AG08395 (cell line): Measurements from ENCODE around the gene SPINT2.

Experiments used
- DNase-seq: peaks from one replicate; pipeline ENCODE4 v3.0.0; 2012; ENCODE audit warnings: mixed read lengths, low spot score

SPINT2 gene

DNA sequence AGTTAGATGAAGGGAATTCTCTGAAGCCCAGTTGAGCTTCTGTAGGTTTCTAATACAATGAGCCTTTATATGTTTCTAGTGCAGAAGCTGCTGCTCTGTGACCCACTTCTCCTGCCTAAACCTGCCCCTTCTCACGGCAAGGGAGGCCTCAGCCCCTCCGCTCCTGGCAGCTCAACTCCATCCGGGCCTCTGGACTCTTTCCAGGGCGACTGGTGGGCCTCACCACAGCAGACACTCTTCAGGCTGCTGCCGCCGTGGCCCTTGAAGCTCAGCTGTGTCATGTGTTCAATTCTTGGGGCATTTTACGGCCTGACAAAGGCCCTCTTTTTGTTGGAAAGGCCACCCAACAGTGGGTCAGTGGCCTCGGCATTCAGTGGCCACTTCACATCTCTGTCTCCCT lies 29.7 kb downstream of the SPINT2 start:
- no peak for DNase-seq

DNA sequence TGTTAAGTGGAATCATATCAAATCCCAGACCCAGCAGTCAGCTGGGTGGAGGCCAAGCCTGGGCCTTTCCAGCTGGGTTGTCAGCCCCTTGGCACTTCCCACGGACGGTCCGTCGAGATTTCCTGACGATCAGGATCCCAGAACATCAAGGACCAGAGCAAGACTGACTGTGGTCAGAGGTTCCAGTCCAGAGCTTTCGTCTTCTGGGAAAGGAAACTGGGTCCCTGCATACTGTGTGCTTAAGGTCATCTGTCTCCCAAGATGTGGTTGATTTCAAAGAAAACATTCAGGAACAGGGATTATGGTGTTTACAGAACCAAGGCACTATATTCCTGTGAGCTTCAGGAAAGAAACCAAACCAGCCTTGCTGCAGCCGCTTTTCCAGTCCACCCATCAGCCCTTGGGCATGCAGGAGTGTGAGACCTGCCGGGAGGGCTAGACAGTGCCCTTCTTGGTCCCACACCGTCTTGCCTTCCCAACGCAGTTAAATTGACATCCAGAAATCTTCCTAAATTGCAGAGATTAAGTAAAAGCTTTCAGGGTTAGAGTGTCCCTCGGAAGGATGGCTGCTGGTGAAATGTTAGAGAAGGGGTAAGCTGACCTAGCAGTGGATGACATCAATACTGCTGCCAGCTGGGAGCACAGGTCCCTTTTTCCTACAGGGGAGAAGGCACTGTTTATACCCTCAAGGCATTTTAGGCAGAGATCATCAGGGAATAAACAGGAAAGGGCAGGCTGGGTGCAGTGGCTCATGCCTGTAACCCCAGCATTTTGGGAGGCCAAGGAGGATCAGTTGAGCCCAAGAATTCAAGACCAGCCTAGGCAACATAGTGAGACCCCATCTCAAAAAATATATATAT lies 34.7 kb downstream of the SPINT2 start:
- no peak for DNase-seq

DNA sequence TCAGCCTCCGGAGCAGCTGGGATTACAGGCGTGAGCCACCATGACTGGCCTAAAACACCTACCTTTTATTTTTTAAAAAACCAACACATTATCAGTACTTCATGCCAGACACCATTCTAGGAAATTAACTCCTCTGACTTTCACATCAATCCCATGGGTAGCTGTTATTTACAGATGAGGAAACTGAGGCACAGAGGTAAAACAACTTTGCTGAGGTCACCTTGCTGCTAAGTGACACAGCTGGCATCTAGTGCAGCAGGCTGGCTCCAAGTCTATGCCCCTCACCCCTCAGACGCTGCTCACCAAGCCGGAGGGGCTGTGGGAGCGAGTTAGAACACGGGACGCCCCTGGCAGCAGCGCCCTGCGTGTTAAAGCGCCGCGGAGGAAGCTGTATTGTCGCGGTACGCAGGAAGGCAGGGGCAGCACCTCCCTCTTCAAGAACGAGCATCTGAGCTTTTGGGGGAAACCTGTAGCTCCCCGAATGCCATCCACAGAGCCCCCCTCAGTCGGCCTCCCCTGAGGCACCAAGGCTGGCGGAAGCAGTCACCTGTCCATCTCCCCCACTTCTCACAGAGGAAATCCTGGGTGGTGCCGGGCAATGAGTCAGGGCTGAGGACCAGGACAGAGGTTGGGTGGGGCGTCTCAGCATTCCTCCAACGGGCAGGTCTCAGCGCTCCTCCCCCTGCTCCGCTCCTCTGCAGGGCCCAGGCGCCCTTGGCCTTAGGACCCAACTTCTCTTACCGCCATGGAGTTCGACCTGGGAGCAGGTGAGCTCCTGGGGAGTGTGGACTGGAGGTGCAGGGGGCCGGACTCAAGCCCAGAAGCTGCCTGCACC lies 39.4 kb downstream of the SPINT2 start, which contains the start of gene C19orf33:
C19orf33 (plus strand) TSS at position 735 of the 835 bp plus-strand sequence; CDS start at position 746, 11 bp downstream.
- DNase-seq: no peak

DNA sequence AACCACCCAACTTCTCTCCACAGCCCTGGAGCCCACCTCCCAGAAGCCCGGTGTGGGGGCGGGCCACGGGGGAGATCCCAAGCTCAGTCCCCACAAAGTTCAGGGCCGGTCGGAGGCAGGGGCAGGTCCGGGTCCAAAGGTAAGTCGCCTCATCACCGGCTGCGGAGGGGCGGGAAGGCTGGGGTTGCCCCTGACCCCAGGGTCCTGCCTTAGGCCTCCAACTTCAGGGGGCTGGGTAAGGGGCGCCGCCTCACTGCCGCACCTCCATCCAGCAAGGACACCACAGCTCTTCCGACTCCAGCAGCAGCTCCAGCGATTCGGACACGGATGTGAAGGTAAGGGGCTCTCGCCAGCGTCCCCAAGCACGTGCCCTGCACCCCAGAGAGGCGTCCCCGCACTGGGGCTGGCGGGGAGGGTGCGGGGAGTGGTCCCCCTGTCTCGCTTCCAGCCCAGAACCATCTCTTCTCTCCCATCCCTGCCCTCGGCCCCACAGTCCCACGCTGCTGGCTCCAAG lies 40.0 kb downstream of the SPINT2 start:
- no peak for DNase-seq

DNA sequence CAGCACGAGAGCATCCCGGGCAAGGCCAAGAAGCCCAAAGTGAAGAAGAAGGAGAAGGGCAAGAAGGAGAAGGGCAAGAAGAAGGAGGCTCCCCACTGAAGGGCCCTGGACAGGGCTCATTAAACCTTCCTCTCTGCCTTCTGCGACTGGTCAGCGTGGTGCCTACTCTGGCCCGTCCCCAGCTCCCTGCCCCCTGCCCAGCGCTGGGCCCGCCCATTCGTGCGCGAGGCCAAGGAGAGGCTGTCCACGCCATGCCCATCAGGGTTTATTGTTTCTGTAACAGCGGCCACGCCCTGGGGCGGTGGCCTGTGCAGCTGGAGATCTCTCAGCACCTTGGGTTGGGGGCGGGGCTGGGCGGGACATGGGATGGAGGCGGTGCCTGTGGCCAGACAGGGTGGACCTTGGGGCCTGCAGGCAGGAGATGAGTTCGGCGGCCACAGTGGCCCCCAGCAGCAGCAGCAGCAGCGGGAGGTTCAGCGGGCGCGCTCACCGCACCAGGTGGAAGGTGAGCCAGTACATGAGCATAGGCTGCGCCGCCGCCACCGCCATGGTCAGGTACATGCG lies 40.6 kb downstream of the SPINT2 start:
- no peak for DNase-seq

DNA sequence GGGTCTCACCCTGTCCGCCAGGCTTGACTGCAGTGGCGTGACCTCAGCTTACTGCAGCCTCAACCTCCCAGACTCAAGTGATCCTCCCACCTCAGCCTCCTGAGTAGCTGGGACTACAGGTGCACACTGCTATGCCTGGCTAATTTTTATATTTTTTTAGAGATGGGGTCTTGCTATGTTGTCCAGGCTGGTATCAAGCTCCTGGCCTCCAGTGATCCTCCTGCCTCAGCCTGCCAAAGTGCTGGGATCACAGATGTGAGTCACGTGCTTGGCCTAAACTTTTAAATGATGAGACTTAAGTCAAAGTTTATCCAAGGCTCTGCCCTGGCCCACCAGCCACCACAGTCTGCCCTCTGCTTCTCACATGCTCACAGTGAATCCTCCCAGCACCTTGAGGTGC lies 41.9 kb downstream of the SPINT2 start:
- DNase-seq: no peak

DNA sequence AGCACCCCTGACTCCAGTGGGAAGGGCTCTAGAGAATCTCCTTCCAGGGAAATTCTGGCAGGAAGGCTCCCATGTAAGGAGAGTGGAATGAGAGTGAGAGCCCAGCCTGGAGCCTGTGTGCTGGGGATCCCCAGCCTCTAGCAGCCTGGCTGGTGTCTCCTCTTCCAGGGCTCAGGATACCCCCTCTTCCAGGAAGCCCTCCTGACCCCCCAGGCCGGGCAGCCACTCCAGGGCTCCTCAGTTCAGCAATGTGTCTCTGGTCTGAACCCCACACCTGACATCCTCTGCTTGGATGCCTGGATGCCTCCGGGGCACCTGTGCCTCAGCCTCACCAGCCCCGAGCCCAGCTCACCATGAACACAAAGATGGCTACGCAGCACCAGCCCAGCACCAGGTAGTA lies 42.7 kb downstream of the SPINT2 start:
- no peak for DNase-seq

DNA sequence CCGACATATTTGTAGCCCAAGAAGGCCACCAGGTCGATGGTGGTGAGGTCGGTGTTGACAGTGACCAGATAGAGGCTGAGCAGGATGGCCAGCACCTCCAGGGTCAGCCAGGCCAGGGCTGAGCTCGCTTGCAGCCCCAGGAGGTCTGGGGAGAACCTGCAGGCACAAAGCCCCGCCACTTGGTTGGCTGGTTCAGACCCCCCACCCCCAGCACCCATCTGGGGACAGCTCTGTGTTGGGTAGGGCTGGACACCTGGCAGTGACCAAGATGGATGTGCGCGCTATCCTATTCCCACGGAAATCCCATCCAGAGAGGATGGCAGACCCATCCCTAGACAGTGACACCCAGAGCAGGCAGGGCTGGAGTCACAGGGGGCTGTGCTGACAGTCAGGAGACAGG lies 43.2 kb downstream of the SPINT2 start:
- DNase-seq: no peak

DNA sequence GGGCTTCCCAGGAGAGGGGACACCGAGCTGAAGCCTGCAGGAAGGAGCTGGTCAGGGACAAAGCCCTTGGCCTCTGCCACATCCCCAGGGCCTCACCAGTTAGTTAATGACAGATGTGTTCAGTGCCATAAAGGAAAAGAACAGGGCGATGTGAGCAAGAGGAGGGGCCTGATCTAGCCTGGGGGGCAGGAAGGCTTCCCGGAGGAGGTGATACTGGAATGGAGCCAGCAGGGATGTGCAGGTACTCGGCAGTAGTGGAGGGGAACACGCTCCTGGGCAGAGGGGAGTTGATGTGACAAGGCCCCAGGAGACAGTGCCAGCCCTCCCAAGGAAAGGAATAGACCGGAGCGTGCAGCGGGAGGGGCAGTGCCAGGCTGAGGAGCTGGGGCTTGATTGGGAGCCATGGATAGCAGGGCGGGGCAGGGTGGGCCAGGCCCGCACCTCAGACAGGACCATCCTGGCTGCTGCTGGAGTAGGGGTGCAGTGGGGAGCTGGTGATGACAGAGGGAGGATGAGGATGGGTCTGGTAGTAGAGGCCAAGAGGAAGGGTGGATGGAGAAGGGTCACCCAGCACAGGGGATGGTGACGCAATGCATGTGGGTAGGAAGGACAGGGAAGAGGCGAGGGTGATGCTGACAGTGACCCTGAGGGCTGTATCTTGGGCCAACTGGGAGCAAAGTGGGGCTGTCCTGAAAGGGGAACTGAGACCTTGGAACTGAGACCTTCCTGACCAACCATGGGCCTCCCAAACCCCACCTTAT lies 43.8 kb downstream of the SPINT2 start:
- no peak for DNase-seq

DNA sequence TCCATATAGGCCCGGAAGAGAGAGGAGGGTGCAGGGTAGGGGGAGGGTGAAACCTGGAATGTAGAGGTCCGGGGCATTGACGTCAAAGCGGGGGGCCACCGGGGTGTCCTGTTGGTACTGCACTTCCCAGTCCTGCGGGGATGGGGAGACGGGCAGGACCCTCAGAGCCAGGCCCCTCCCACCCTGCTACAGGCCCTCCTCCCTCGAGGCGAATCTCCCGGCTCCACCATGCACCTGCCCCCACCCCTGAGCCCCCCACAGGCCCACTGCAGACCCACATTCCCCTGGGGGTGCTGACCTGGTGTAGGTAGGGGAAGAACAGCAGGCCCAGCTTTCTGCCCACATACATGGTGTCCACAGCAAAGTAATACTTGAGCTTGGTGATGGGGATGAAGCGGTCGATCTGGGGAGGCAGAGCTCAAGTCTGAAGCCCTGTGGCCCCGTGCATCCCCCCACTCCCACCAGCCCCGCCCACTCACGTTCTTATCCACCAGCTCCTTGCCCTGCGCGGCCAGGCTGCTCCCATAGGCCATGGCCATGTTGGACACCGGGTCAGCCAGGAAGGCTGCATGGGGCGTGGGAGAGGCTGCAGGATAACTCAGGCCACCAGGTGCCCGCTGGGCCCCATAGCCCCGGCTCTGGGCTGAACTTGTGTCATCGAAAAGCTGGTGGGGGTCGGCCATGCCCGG lies 44.7 kb downstream of the SPINT2 start:
- no peak for DNase-seq

DNA sequence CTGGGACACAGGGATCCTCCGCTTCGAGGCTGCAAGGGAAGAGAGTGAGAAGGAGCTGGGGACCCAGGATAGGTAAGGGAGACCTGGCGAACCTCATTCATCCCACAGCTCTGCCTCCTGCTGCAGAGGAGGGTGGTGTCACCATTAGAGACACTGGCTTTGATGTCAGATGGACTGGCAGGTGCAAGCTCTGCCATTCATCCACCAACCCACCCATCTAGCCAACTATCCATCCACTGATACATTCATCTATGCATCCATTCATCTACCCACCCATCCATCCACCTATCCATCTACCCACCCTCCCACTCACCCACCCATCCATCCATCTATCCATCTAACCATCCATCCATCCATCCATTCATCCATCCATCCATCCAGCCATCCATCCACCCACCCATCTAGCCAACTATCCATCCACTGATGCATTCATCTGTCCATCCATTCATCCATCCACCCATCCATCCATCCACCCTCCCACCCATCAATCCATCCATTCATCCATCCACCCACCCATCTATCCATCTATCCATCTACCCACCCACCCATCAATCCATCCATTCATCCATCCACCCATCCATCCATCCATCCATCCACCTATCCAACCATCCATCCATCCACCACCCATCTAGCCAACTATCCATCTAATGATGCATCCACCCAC lies 45.4 kb downstream of the SPINT2 start:
- DNase-seq: no peak

DNA sequence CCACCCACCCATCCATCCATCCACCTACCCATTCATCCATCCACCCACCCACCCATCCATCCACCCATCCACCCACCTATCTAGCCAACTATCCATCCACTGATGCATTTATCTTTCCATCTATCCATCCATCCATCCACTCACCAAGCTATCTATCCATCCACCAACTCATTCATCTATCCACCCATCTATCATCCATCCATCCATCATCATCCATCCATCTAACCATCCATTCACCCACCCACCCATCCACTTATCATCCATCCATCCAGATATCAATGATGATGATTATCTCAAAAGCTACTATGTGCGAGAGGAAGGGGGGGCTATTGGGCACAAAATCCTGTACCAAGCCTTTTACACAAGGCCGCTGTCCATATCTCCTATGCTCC lies 45.9 kb downstream of the SPINT2 start:
- DNase-seq: no peak

DNA sequence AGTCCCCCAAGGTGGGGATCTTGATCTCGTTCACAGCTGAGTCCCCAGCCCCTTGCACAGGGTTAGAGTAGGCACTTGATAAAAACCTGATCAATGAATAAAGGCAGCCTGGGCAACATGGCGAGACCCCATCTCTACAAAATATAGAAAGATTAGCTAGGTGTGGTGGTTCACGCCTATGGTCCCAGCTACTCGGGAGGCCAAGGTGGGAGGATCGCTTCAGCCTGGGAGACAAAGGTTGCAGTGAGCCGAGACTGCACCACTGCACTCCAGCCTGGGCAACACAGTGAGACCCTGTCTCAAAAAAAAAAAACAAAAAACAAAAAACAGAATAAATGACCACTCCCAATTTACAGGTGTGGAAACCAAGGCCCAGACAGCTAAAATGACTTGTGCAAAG lies 46.6 kb downstream of the SPINT2 start:
- no peak for DNase-seq

DNA sequence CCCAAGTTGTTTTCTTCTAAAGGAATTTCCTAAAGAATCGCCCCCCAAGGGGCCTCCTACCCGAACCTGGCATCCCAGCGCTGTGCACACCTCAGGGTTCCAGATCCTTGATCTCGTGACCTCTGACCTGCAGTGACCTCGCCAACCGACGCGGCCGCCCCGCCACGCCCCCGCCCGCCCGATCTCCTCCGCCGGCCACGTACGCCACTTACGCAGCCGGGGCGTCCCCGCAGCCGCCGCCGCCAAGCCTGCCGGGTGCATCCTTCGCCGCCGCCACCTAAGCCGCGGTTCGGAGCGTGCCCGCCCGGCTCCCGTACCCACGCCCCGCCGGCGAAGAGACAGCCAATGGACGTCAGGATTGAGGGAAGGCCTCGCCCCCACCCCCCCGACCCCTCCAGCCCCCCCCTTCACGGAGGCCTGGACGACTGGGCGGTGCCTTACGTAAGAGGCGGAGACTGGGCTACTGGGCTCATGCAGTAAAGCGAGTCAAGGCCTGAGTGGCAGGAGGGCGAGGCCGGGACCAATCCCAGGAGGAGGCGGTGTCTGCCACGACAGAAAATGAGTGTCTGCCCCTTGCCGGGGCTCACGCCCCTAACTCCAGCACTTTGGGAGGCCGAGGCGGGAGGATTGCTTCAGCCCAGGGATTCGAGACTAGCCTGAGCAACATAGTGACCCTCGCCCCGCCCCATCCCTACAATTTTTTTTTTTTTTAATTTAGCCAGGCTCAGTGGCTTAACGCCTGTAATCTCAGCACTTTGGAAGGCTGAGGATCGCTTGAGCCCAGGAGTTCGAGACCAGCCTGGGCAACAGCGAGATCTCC lies 51.5 kb downstream of the SPINT2 start, which contains the start of gene YIF1B:
YIF1B (minus strand) TSS at position 291 of the 820 bp plus-strand sequence; CDS start at position 261, 30 bp downstream.
- peak; percentile 99 for DNase-seq

DNA sequence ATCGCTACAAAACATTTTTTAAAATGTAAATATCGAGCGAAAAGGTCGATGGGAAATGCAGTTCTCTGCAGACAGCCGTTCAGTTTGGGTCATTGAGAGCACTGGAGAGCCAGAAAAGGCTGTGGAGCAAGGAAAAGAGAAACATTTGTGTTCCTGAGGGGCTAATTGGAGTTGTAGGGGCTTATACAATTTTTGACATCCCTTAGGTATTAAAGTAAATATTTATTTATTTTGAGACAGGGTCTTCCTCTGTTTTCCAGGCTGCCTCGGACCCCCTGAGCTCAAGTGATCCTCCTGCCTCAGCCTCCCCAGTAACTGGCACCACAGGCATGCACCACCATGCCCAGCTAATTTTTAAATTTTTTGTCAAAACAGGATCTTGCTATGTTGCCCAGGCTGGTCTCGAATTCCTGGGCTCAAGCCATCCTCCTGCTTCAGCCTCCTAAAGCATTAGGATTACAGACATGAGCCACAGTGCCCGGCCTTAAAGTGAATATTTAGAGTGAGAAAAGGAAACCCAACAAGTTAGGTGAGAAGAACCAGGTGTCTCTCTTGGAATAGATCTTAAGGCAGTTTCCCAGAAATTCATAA lies 52.2 kb downstream of the SPINT2 start:
- no peak for DNase-seq

DNA sequence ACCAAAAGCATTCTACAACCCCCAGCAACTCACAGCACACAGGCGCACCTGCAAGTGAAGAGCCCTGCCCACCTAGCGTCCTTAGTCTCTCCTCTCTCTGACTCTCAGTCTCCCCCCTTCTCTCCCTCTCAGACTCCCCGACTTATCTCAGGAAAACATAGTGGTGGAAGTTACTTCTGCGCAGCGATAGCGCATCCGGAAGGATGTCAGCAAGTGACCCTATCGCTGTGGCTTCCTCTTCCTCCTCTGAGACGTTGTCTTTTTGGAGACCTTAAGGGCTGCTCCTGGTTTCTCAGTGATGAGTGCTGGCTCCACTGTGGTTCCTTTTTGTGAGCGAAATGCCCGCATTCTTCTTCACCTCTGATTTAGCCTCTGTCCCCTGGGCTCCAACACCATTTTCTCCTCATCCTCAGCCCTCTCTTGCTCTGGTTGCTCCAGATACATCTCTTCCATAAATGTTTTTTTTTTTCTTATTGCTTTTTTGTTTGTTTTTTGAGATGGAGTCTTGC lies 52.8 kb downstream of the SPINT2 start:
- no peak for DNase-seq

DNA sequence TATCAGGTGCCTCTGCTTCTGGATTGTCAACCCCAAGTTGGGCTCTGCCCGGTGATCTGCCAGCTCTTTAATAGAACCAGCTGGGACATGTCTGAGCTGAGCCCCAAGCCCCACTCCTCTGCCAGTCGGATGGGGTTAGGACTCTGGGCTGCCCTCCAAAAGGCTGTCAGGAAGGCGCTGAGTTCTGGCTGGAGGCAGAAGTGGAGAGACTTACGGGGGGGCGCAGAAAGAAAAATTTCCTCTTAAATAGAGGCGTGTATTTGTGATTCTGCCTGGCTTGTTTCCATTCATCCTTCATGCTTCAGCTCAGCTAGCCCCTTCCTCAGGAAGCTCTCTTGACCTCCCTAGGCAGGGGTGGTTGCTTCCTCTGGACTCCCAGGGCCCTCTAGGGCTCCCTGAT lies 54.3 kb downstream of the SPINT2 start:
- DNase-seq: no peak

DNA sequence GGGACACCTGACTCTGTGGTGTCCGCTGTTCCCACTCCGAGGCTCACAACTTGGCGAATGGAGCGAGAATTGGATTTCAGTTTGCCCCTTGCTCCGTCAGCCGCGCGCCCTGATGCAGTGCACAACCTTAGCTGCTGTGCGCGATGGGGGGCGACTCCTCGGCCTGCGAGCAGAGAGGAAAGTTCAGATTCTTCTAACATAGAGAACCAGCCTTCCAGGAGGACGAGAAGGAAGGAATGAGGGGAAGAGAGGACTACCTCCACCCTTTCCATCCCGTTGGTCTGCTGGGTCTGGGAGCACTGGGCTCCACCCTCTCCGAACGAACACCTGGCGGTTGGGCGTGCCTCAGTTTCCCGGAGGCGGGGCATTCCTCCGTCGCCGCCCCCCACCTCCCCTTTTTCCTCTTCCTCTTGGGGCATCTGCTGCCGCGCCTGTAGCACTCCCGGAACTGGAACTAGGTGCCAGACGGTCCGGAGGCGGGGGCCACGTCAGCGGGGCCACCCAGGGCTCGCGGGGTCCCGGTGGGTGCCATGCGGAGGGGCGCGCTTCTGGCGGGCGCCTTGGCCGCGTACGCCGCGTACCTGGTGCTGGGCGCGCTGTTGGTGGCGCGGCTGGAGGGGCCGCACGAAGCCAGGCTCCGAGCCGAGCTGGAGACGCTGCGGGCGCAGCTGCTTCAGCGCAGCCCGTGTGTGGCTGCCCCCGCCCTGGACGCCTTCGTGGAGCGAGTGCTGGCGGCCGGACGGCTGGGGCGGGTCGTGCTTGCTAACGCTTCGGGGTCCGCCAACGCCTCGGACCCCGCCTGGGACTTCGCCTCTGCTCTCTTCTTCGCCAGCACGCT lies 55.3 kb downstream of the SPINT2 start, which contains the start of gene KCNK6:
KCNK6 (plus strand) TSS at position 425 of the 838 bp plus-strand sequence; CDS start at position 531, 106 bp downstream.
- DNase-seq: peak; percentile 24
